HepG2 (cell line): Measurements from ENCODE around the gene SGPL1. TPM values are rescaled to one million over a fixed set of nuclear protein-coding genes. Genes with fewer than 3 reads are reported as not detected.

Source experiments
- ATAC-seq: fragments of 200-7000 bp; cut with Tn5 transposase; 3 replicates; pipeline ENCODE4 v1.9.1; 2020; ENCODE audit warnings: mild to moderate bottlenecking, moderate library complexity
- BruUV-seq: library from RNA; stranded (reverse); fragments of 400-500 nt; replicated peaks from 2 replicates; lab custom pipeline; 2021; lab: Mats Ljungman, UMichigan
- CTCF ChIA-PET: fragments of 300-600 bp; formaldehyde crosslinking; extraction: SDS; loops from one replicate; lab custom pipeline; 2021; ENCODE audit warnings: low total read pairs, inconsistent platforms, low intra/inter-chr PET ratio; lab: Yijun Ruan, JAX
- POLR2A ChIA-PET: fragments of 350-600 bp; sonication (Branson Sonifier 250); formaldehyde crosslinking; loops from one replicate; lab custom pipeline; 2020; ENCODE audit warnings: antibody characterized with exemption, inconsistent platforms; lab: Yijun Ruan, JAX
- DNase-seq: peaks from one replicate; pipeline ENCODE4 v3.0.0-alpha.2; 2015; ENCODE audit warnings: low spot score
- FAIRE-seq: peaks from 3 replicates; lab custom pipeline; 2011; peaks lifted over from hg19 to GRCh38; lab: Jason Lieb, UNC
- H2AFZ ChIP-seq: one replicate; pipeline ENCODE4 v1.6.1; 2011; ENCODE audit warnings: low read length, inconsistent platforms
- H3K27ac ChIP-seq: fragments of 300-600 bp; 3 replicates; pipeline ENCODE4 v1.8.0; 2011; ENCODE audit warnings: mixed run types, mild to moderate bottlenecking, mixed read lengths, low read length, inconsistent platforms; ENCODE audit not compliant: insufficient read depth; ENCODE audit errors: extremely low read length
- H3K27me3 ChIP-seq, 2 experiments: fragments of 200-600 bp in 1 of 2; 2 replicates in 1 of 2; 3 replicates in 1 of 2; pipeline versions ENCODE4 v1.6.0 to v1.8.0; 2011; ENCODE audit warnings: low read length in 2 of 2, mild to moderate bottlenecking in 2 of 2, moderate library complexity in 2 of 2, inconsistent platforms in 1 of 2; ENCODE audit not compliant: insufficient read depth in 2 of 2, control insufficient read depth in 1 of 2
- H3K36me3 ChIP-seq, 2 experiments: fragments of 200-600 bp in 1 of 2; replicated peaks in 1 of 2; 2 replicates in 1 of 2; 3 replicates in 1 of 2; pipeline versions ENCODE4 v1.5.1 to v1.8.0; 2011; ENCODE audit warnings: low read length in 2 of 2, inconsistent platforms in 1 of 2; ENCODE audit not compliant: insufficient read depth in 2 of 2, control insufficient read depth in 1 of 2
- H3K4me1 ChIP-seq: 2 replicates; pipeline ENCODE4 v1.5.1; 2012; ENCODE audit warnings: low read length, inconsistent platforms; ENCODE audit not compliant: insufficient read depth
- H3K4me2 ChIP-seq: 2 replicates; pipeline ENCODE4 v1.6.0; 2011; ENCODE audit warnings: low read depth, low read length, inconsistent platforms
- H3K4me3 ChIP-seq, 3 experiments: fragments of 200-600 bp in 1 of 3; sonication (generic), shearing (Covaris generic) in 1 of 3; replicated peaks in 1 of 3; 2 replicates each; pipeline ENCODE4 v1.5.1; 2011 to 2016; ENCODE audit warnings: low read length in 3 of 3, inconsistent platforms in 2 of 3, low read depth in 2 of 3, mild to moderate bottlenecking in 2 of 3, control low read depth in 1 of 3, mixed read lengths in 1 of 3; ENCODE audit not compliant: insufficient read depth in 1 of 3
- H3K79me2 ChIP-seq: one replicate; pipeline ENCODE4 v1.6.1; 2011; ENCODE audit warnings: low read length, inconsistent platforms; ENCODE audit not compliant: insufficient read depth
- H3K9ac ChIP-seq: 2 replicates; pipeline ENCODE4 v1.6.0; 2011; ENCODE audit warnings: mild to moderate bottlenecking, low read depth, low read length, inconsistent platforms; ENCODE audit not compliant: insufficient read depth
- H3K9me3 ChIP-seq: 2 replicates; pipeline ENCODE4 v1.5.1; 2012; ENCODE audit warnings: mild to moderate bottlenecking, low read length
- H4K20me1 ChIP-seq: 2 replicates; pipeline ENCODE4 v1.6.0; 2011; ENCODE audit warnings: inconsistent platforms, mild to moderate bottlenecking, low read length, moderate library complexity; ENCODE audit not compliant: insufficient read depth
- MTF2 ChIP-seq: sonication (generic); formaldehyde crosslinking; IDR thresholded peaks from 2 replicates; pipeline ENCODE4 v1.5.0; 2020; ENCODE audit warnings: missing genetic modification reagents, borderline replicate concordance
- PHF20 ChIP-seq: sonication (generic); formaldehyde crosslinking; IDR thresholded peaks from 2 replicates; pipeline ENCODE4 v1.5.0; 2020; ENCODE audit warnings: mild to moderate bottlenecking, missing genetic modification reagents
- SNRNP70 ChIP-seq: fragments of 200-400 bp; formaldehyde crosslinking; IDR thresholded peaks from 2 replicates; pipeline ENCODE4 v1.6.1; 2017; ENCODE audit warnings: mild to moderate bottlenecking, low read depth, low read length, moderate library complexity
- U2AF1 ChIP-seq: fragments of 200-400 bp; formaldehyde crosslinking; optimal IDR thresholded peaks from 2 replicates; pipeline ENCODE3; 2017; ENCODE audit warnings: mild to moderate bottlenecking, low read depth, low read length
- ZNF12 ChIP-seq: sonication (generic); formaldehyde crosslinking; IDR thresholded peaks from 2 replicates; pipeline ENCODE4 v1.5.0; 2020; ENCODE audit warnings: missing genetic modification reagents
- ZNF749 ChIP-seq: sonication (generic); formaldehyde crosslinking; IDR thresholded peaks from 2 replicates; pipeline ENCODE4 v1.8.0; 2022; ENCODE audit warnings: mild to moderate bottlenecking, missing genetic modification reagents, moderate library complexity, borderline replicate concordance
- WGBS: methylation state at CpG from one replicate; pipeline ENCODE4 v1.1.6; 2017; ENCODE audit warnings: low lambda C conversion rate; 5-methylcytosine and 5-hydroxymethylcytosine counted together
- in situ Hi-C: cut with HindIII; loops from 2 replicates; pipeline ENCODE4 v1.10.0; 2017; ENCODE audit warnings: low pct_unique_long_range_greater_than_20kb; ENCODE audit not compliant: extremely low pct_ligation_motif_present
- intact Hi-C: fragments of 100-400 bp; cut with micrococcal nuclease; formaldehyde crosslinking; loops from one replicate; pipeline ENCODE4 v1.10.0; 2022; ENCODE audit not compliant: unreplicated experiment
- polyA plus RNA-seq, 8 experiments: library from polyadenylated mRNA; depleted of rRNA in 3 of 8; stranded (reverse) in 7 of 8; unstranded in 1 of 8; fragments of >200 nt; fragmentation: Illumina TruSeq in 4 of 8; extraction: Trizol in 4 of 8; gene quantifications; 2 replicates each; pipeline versions ENCODE4 v1.2.1 to v1.2.3, GENCODE V29; 2011 to 2016; ENCODE audit warnings: low read depth in 4 of 8, missing spikeins in 1 of 8, mixed read lengths in 1 of 8; ENCODE audit not compliant: insufficient read depth in 1 of 8
- total RNA-seq, 5 experiments: library from RNA; depleted of rRNA; stranded (reverse); fragments of >200 nt; fragmentation: Illumina TruSeq; extraction: Trizol; gene quantifications; 2 replicates each; pipeline ENCODE4 v1.2.3, GENCODE V29; 2016; ENCODE audit warnings: low read depth in 1 of 5
- TF ChIP-seq, protein P1 (sequence below): sonication (generic); formaldehyde crosslinking; IDR thresholded peaks from 2 replicates; pipeline ENCODE4 v1.9.0; 2021; ENCODE audit warnings: mild to moderate bottlenecking, missing genetic modification reagents
- TF ChIP-seq, protein P2 (sequence below): sonication (generic); formaldehyde crosslinking; IDR thresholded peaks from 2 replicates; pipeline ENCODE4 v1.9.0; 2021; ENCODE audit warnings: missing genetic modification reagents, mild to moderate bottlenecking, borderline replicate concordance

The SGPL1 gene
- total and polyA plus RNA-seq, 2 of the 13 experiments (the other 11 are each of a cell fraction or from before 2014, with no cell fraction given) = 17.6 to 25.0 TPM

- Histone ChIP-seq H3K79me2 (no peaks in the 10 kb centered on the region), H3K4me1 (peaks cover 23% of the 10 kb centered on the region), H3K9ac (no peak overlapping the region), H3K4me3 (no peak overlapping the region), H3K9me3 (no peaks in the 10 kb centered on the region), H3K27me3 (no peaks in the 10 kb centered on the region; a peak in 2 of 5 replicates), H3K27ac (no peak overlapping the region), H2AFZ (no peak overlapping the region), H3K4me2 (no peak overlapping the region), H3K36me3 (no peaks in the 10 kb centered on the region), H4K20me1 (no peaks in the 10 kb centered on the region)
- 41% methylated on average over 3 of the region's 3 CpGs for WGBS
- ChIA-PET POLR2A (no interaction called here), CTCF (no interaction called here)
- no TSS peak for BruUV-seq
- ATAC-seq = no peak
- no peak for FAIRE-seq
- in situ Hi-C loops = no loop called here
- TF ChIP-seq U2AF1 (no peak), MTF2 (CRISPR knock-in tag) (no peak), SNRNP70 (no peak), ZNF12 (CRISPR knock-in tag) (no peak), PHF20 (CRISPR knock-in tag) (no peak), ZNF749 (CRISPR knock-in tag) (no peak)
- TF ChIP-seq, protein P1, sequence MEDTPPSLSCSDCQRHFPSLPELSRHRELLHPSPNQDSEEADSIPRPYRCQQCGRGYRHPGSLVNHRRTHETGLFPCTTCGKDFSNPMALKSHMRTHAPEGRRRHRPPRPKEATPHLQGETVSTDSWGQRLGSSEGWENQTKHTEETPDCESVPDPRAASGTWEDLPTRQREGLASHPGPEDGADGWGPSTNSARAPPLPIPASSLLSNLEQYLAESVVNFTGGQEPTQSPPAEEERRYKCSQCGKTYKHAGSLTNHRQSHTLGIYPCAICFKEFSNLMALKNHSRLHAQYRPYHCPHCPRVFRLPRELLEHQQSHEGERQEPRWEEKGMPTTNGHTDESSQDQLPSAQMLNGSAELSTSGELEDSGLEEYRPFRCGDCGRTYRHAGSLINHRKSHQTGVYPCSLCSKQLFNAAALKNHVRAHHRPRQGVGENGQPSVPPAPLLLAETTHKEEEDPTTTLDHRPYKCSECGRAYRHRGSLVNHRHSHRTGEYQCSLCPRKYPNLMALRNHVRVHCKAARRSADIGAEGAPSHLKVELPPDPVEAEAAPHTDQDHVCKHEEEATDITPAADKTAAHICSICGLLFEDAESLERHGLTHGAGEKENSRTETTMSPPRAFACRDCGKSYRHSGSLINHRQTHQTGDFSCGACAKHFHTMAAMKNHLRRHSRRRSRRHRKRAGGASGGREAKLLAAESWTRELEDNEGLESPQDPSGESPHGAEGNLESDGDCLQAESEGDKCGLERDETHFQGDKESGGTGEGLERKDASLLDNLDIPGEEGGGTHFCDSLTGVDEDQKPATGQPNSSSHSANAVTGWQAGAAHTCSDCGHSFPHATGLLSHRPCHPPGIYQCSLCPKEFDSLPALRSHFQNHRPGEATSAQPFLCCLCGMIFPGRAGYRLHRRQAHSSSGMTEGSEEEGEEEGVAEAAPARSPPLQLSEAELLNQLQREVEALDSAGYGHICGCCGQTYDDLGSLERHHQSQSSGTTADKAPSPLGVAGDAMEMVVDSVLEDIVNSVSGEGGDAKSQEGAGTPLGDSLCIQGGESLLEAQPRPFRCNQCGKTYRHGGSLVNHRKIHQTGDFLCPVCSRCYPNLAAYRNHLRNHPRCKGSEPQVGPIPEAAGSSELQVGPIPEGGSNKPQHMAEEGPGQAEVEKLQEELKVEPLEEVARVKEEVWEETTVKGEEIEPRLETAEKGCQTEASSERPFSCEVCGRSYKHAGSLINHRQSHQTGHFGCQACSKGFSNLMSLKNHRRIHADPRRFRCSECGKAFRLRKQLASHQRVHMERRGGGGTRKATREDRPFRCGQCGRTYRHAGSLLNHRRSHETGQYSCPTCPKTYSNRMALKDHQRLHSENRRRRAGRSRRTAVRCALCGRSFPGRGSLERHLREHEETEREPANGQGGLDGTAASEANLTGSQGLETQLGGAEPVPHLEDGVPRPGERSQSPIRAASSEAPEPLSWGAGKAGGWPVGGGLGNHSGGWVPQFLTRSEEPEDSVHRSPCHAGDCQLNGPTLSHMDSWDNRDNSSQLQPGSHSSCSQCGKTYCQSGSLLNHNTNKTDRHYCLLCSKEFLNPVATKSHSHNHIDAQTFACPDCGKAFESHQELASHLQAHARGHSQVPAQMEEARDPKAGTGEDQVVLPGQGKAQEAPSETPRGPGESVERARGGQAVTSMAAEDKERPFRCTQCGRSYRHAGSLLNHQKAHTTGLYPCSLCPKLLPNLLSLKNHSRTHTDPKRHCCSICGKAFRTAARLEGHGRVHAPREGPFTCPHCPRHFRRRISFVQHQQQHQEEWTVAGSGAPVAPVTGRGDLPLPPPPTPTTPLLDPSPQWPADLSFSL (CRISPR knock-in tag) = no peak
- TF ChIP-seq, protein P2, sequence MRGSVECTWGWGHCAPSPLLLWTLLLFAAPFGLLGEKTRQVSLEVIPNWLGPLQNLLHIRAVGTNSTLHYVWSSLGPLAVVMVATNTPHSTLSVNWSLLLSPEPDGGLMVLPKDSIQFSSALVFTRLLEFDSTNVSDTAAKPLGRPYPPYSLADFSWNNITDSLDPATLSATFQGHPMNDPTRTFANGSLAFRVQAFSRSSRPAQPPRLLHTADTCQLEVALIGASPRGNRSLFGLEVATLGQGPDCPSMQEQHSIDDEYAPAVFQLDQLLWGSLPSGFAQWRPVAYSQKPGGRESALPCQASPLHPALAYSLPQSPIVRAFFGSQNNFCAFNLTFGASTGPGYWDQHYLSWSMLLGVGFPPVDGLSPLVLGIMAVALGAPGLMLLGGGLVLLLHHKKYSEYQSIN = no peak
- intact Hi-C loops = no loop called here
- DNase-seq = no peak
Measured at GRCh38 chr10:70807556-70807955, 8.2 kb upstream of the SGPL1 start.
